Esophagus muscularis mucosa (tissue), 2 donors: ENCODE measurements around the gene PLCD3.

Source experiments
- EP300 ChIP-seq: sonication (generic); formaldehyde crosslinking; IDR thresholded peaks from one replicate; pipeline ENCODE4 v1.6.1; 2017; ENCODE audit warnings: antibody characterized with exemption
- POLR2A ChIP-seq: fragments of 450-650 bp; IDR thresholded peaks from one replicate; pipeline ENCODE4 v1.6.1; 2017; ENCODE audit warnings: antibody characterized with exemption, moderate library complexity, mild to moderate bottlenecking, low read depth

DNA sequence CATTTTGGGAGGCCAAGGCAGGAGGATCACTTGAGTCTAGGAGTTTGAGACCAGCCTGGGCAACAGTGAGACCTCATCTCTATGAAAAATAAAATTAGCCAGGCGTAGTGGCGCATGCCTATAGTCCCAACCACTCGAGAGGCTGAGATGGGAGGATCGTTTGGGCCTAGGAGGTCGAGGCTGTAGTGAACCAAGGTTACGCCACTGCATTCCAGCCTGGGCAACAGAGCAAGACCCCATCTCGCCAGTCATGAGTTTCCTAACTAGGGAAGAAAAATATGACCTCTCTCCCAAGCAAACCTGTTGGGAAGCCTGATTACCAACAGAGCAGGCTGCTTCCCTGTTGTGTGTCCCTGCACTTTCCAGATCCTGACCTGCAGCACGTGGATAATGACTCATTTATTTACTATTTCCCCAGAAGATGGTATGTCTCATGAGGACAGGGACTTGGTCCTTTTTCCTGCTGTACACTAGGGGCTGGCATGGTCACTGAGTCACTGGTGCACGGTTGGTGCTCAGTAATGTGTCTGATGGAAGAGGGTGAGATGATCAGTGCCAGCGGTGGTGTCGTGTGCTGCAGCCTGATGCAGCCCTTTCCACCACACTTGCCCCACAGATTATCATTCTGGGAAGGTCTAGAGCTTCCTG lies 40.4 kb downstream of the PLCD3 start:
- TF ChIP-seq POLR2A (no peak), EP300 (no peak)
